Measurements from ENCODE around the gene APOBR. TPM values are rescaled to one million over a fixed set of nuclear protein-coding genes. Genes with fewer than 3 reads are reported as not detected.

The APOBR gene
- total and polyA plus RNA-seq, 4 donors = 0.28 to 1.5 (median 1.3) TPM

- Histone ChIP-seq H3K4me1 (ENCODE audit: control insufficient read depth in 4 of 4, insufficient read depth in 4 of 4, low read length in 3 of 4) (peaks cover 3 to 14% (median 5%) of the 10 kb centered on the region in 4 donors), H3K36me3 (ENCODE audit: control insufficient read depth in 4 of 4, insufficient read depth in 3 of 4, low read depth in 1 of 4, low read length in 3 of 4) (no peaks in the 10 kb centered on the region), H3K9me3 (ENCODE audit: control insufficient read depth in 4 of 4, low read length in 3 of 4) (no peaks in the 10 kb centered on the region), H3K4me3 (ENCODE audit: low read depth in 1 of 3, low read length in 3 of 3) (no peak overlapping the region), H3K27me3 (ENCODE audit: control insufficient read depth in 4 of 4, insufficient read depth in 4 of 4, low read length in 3 of 4) (no peaks in the 10 kb centered on the region), H3K27ac (ENCODE audit: low read depth in 1 of 2, low read length in 2 of 2) (no peak overlapping the region), H3K9ac (ENCODE audit: low read depth in 1 of 2, low read length in 2 of 2) (no peak overlapping the region)
- DNase-seq (ENCODE audit: low spot score) = no peak
- TF ChIP-seq HNF4A (conservative IDR thresholded peaks at IDR 0.05) (no peak), ATF3 (IDR thresholded peaks at IDR 0.05) (no peak), GABPA (IDR thresholded peaks at IDR 0.05 in 1 of 2, conservative IDR thresholded peaks at IDR 0.05 in 1 of 2) (no peak), NR2F2 (IDR thresholded peaks at IDR 0.05) (no peak), YY1 (IDR thresholded peaks at IDR 0.05) (no peak), REST (IDR thresholded peaks at IDR 0.05) (no peak), ZBTB33 (IDR thresholded peaks at IDR 0.05) (no peak), HNF4G (IDR thresholded peaks at IDR 0.05) (no peak), TAF1 (conservative IDR thresholded peaks at IDR 0.05) (no peak), EGR1 (IDR thresholded peaks at IDR 0.05; ENCODE audit: low read depth in 2 of 2) (no peak), RAD21 (IDR thresholded peaks at IDR 0.05) (no peak), FOXA2 (IDR thresholded peaks at IDR 0.05) (no peak)
- TF ChIP-seq, protein P1, sequence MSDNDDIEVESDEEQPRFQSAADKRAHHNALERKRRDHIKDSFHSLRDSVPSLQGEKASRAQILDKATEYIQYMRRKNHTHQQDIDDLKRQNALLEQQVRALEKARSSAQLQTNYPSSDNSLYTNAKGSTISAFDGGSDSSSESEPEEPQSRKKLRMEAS (IDR thresholded peaks at IDR 0.05) = no peak
- WGBS = 90% methylated on average over 7 of the region's 7 CpGs
Observed at GRCh38 chr16:28546626-28547025, 52.2 kb downstream of the APOBR start.

DNA sequence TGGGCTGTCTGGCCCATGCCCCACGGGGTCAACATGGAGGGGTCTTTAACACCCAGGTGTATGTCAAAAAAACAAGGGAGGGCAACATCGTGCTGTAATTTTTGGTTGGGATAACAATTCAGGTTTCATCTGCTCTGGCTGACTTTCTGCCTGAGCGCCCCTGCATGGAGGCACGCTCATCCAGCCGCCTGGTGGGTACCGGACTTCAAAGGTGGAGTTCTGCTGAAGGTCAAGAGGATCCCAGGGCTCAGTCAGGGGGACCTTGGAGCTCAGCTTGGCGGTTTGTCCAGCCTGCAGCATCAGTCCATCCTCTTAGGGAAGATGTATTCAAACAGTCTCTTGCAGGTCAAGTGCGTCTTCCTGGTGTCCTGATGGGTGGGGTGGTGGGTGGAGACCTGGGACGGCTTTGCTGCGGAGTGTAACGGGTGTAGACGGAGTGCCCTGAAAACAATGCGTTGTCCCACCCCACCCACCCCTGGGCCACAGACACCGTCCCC, 53.9 kb downstream of the APOBR start:
- no peak overlapping the region for H3K27ac ChIP-seq (ENCODE audit: low read depth in 1 of 2, low read length in 2 of 2)
- DNase-seq (ENCODE audit: low spot score) = no peak
- H3K9me3 ChIP-seq (ENCODE audit: control insufficient read depth in 4 of 4, low read length in 3 of 4) = no peaks in the 10 kb centered on the region
- no peak overlapping the region for H3K4me3 ChIP-seq (ENCODE audit: low read depth in 1 of 3, low read length in 3 of 3)
- no peak for TF ChIP-seq HNF4G (IDR thresholded peaks at IDR 0.05)
- no peak for TF ChIP-seq HNF4A (conservative IDR thresholded peaks at IDR 0.05)
- TF ChIP-seq JUND (IDR thresholded peaks at IDR 0.05) = no peak
- TF ChIP-seq FOXA1 (IDR thresholded peaks at IDR 0.05) = no peak
- TF ChIP-seq, protein P1 (IDR thresholded peaks at IDR 0.05) = no peak
- no peak for TF ChIP-seq SP1 (IDR thresholded peaks at IDR 0.05)
- H3K9ac ChIP-seq (ENCODE audit: low read depth in 1 of 2, low read length in 2 of 2) = no peak overlapping the region
- H3K36me3 ChIP-seq (ENCODE audit: control insufficient read depth in 4 of 4, insufficient read depth in 3 of 4, low read depth in 1 of 4, low read length in 3 of 4) = no peaks in the 10 kb centered on the region
- peaks cover 0 to 7% (median under 1%) of the 10 kb centered on the region in 4 donors for H3K4me1 ChIP-seq (ENCODE audit: control insufficient read depth in 4 of 4, insufficient read depth in 4 of 4, low read length in 3 of 4)
- H3K27me3 ChIP-seq (ENCODE audit: control insufficient read depth in 4 of 4, insufficient read depth in 4 of 4, low read length in 3 of 4) = no peaks in the 10 kb centered on the region
- WGBS = 83% methylated on average over 14 of the region's 14 CpGs

Other genes with a start within 250 kb of the APOBR start
- under 1 TPM; 0.05 to 0.08 TPM for gene SBK1, start 202.1 kb upstream of the APOBR start, total RNA-seq
- gene SBK1, start 202.1 kb upstream of the APOBR start, polyA plus RNA-seq = under 1 TPM in 1 of 2 donors, not detected in 1; 0.07 TPM
- gene NPIPB6, start 131.1 kb upstream of the APOBR start, total RNA-seq = under 1 TPM; 0.42 to 0.75 TPM
- not detected for gene NPIPB6, start 131.1 kb upstream of the APOBR start, polyA plus RNA-seq
- 100 to 1,000 TPM in 1 of 2 donors, 10 to 100 TPM in 1; 81.8 to 103 TPM for gene EIF3CL, start 90.8 kb upstream of the APOBR start, total RNA-seq
- 10 to 100 TPM in 1 of 2 donors, under 1 TPM in 1; 0.11 to 54.4 TPM for gene EIF3CL, start 90.8 kb upstream of the APOBR start, polyA plus RNA-seq
- gene NPIPB7, start 22.3 kb upstream of the APOBR start, total RNA-seq = not detected
- not detected for gene NPIPB7, start 22.3 kb upstream of the APOBR start, polyA plus RNA-seq
- 10 to 100 TPM; 16.1 to 16.3 TPM for gene CLN3, start 2.6 kb upstream of the APOBR start, total RNA-seq
- 10 to 100 TPM; 22.3 to 23.6 TPM for gene CLN3, start 2.6 kb upstream of the APOBR start, polyA plus RNA-seq
- gene IL27, start 12.2 kb downstream of the APOBR start, total RNA-seq = 1 to 10 TPM in 1 of 2 donors, under 1 TPM in 1; 0.33 to 2.5 TPM
- 1 to 10 TPM; 2.2 to 4.1 TPM for gene IL27, start 12.2 kb downstream of the APOBR start, polyA plus RNA-seq
- gene NUPR1, start 44.3 kb downstream of the APOBR start, total RNA-seq = 10 to 100 TPM; 10.9 to 16.1 TPM
- 100 to 1,000 TPM; 109 to 305 TPM for gene NUPR1, start 44.3 kb downstream of the APOBR start, polyA plus RNA-seq
- 10 to 100 TPM in 1 of 2 donors, 1 to 10 TPM in 1; 6.5 to 11.5 TPM for gene SGF29, start 59.3 kb downstream of the APOBR start, total RNA-seq
- 10 to 100 TPM in 1 of 2 donors, 1 to 10 TPM in 1; 9.4 to 18.1 TPM for gene SGF29, start 59.3 kb downstream of the APOBR start, polyA plus RNA-seq
- 10 to 100 TPM in 1 of 2 donors, 1 to 10 TPM in 1; 1.6 to 19.2 TPM for gene SULT1A2, start 102.4 kb downstream of the APOBR start, total RNA-seq
- 10 to 100 TPM; 10.6 to 29.4 TPM for gene SULT1A2, start 102.4 kb downstream of the APOBR start, polyA plus RNA-seq
- gene SULT1A1, start 115.4 kb downstream of the APOBR start, total RNA-seq = 10 to 100 TPM; 25.3 to 94.5 TPM
- 100 to 1,000 TPM; 110 to 143 TPM for gene SULT1A1, start 115.4 kb downstream of the APOBR start, polyA plus RNA-seq
- under 1 TPM in 1 of 2 donors, not detected in 1; 0.08 TPM for gene NPIPB8, start 143.4 kb downstream of the APOBR start, total RNA-seq
- under 1 TPM in 1 of 2 donors, not detected in 1; 0.53 TPM for gene NPIPB8, start 143.4 kb downstream of the APOBR start, polyA plus RNA-seq
- gene EIF3C, start 216.8 kb downstream of the APOBR start, total RNA-seq = 100 to 1,000 TPM; 114 to 117 TPM
- 100 to 1,000 TPM; 212 TPM for gene EIF3C, start 216.8 kb downstream of the APOBR start, polyA plus RNA-seq